ENCODE measurements around the gene METTL16.

METTL16 gene

GRCh38 chr17:2380226-2380922 is 131.3 kb downstream of the METTL16 start:
- DNase-seq (ENCODE audit: low read depth), result no peak

- no peak for DNase-seq (ENCODE audit: low read depth)
These were observed 132.0 kb downstream of the METTL16 start for GRCh38 chr17:2379489-2380225.

- DNase-seq (ENCODE audit: low read depth), result no peak
These were observed 132.8 kb downstream of the METTL16 start for GRCh38 chr17:2378905-2379304.

- no peak for DNase-seq (ENCODE audit: low read depth)
These were observed 134.0 kb downstream of the METTL16 start for GRCh38 chr17:2377659-2378058.

GRCh38 chr17:2376107-2376506 is 135.6 kb downstream of the METTL16 start:
- no peak for DNase-seq (ENCODE audit: low read depth)

- no peak for DNase-seq (ENCODE audit: low read depth)
These were observed 136.3 kb downstream of the METTL16 start for GRCh38 chr17:2375406-2375805.

GRCh38 chr17:2374549-2375285 is 137.0 kb downstream of the METTL16 start:
- no peak for DNase-seq (ENCODE audit: low read depth)

- DNase-seq (ENCODE audit: low read depth), result no peak
These were observed 138.5 kb downstream of the METTL16 start for GRCh38 chr17:2373179-2373578.

- DNase-seq (ENCODE audit: low read depth), result no peak
These were observed 139.0 kb downstream of the METTL16 start for GRCh38 chr17:2372681-2373080.

GRCh38 chr17:2372180-2372579 is 139.5 kb downstream of the METTL16 start:
- DNase-seq (ENCODE audit: low read depth), result no peak

GRCh38 chr17:2371183-2372130 is 140.2 kb downstream of the METTL16 start:
- DNase-seq (ENCODE audit: low read depth), result no peak

- DNase-seq (ENCODE audit: low read depth), result no peak
These were observed 141.5 kb downstream of the METTL16 start for GRCh38 chr17:2370211-2370589.

GRCh38 chr17:2369551-2370210 is 142.0 kb downstream of the METTL16 start:
- no peak for DNase-seq (ENCODE audit: low read depth)

GRCh38 chr17:2369039-2369438 is 142.6 kb downstream of the METTL16 start:
- DNase-seq (ENCODE audit: low read depth), result no peak

- no peak for DNase-seq (ENCODE audit: low read depth)
These were observed 143.3 kb downstream of the METTL16 start for GRCh38 chr17:2368359-2368758.

- no peak for DNase-seq (ENCODE audit: low read depth)
These were observed 144.8 kb downstream of the METTL16 start for GRCh38 chr17:2366747-2367494.

All from stimulated activated CD8-positive, alpha-beta memory T cell treated with anti-CD3 and anti-CD28 coated beads, Interleukin-15, amount 100 ng/mL, for 1 hour (primary cell).